Panc1 (cell line): Measurements from ENCODE around the gene FAM78A. TPM values are rescaled to one million over a fixed set of nuclear protein-coding genes. Genes with fewer than 3 reads are reported as not detected.

Experiments used
- ATAC-seq: fragments of 200-7000 bp; cut with Tn5 transposase; 2 replicates; pipeline ENCODE4 v1.9.1; 2020; ENCODE audit warnings: mild to moderate bottlenecking, moderate library complexity
- BruUV-seq: library from RNA; stranded (reverse); fragments of 400-500 nt; replicated peaks from 2 replicates; lab custom pipeline; 2021; lab: Mats Ljungman, UMichigan
- CTCF ChIA-PET: fragments of 300-600 bp; sonication (Branson Sonifier 250); formaldehyde crosslinking; loops from one replicate; lab custom pipeline; 2022; ENCODE audit warnings: antibody characterized with exemption; lab: Charles Lee
- POLR2A ChIA-PET: fragments of 300-600 bp; sonication (Branson Sonifier 250); formaldehyde crosslinking; loops from one replicate; lab custom pipeline; 2022; ENCODE audit warnings: antibody characterized with exemption; lab: Charles Lee
- DNase-seq: peaks from one replicate; pipeline ENCODE4 v3.0.0-alpha.2; 2010; ENCODE audit warnings: low read depth, low spot score
- H3K27ac ChIP-seq: 2 replicates; pipeline ENCODE4 v1.5.1; 2011; ENCODE audit warnings: mild to moderate bottlenecking, low read length, inconsistent platforms
- H3K27me3 ChIP-seq: fragments of 200-500 bp; sonication (Bioruptor generic); 2 replicates; pipeline ENCODE4 v1.6.0; 2014; ENCODE audit warnings: low read length, inconsistent platforms; ENCODE audit not compliant: control insufficient read depth, insufficient read depth
- H3K36me3 ChIP-seq: fragments of 200-500 bp; sonication (Bioruptor generic); 2 replicates; pipeline ENCODE4 v1.5.1; 2014; ENCODE audit warnings: inconsistent platforms, mild to moderate bottlenecking, low read length, moderate library complexity; ENCODE audit not compliant: control insufficient read depth, insufficient read depth
- H3K4me1 ChIP-seq: 2 replicates; pipeline ENCODE4 v1.5.1; 2011; ENCODE audit warnings: inconsistent platforms, mild to moderate bottlenecking, low read length, moderate library complexity; ENCODE audit not compliant: control insufficient read depth, insufficient read depth
- H3K4me3 ChIP-seq, 2 experiments: 2 replicates each; pipeline ENCODE4 v1.5.1; 2011 to 2012; ENCODE audit warnings: low read depth in 2 of 2, low read length in 2 of 2, mild to moderate bottlenecking in 2 of 2, inconsistent platforms in 1 of 2, moderate library complexity in 1 of 2
- H3K9me3 ChIP-seq: fragments of 200-500 bp; sonication (Bioruptor generic); 2 replicates; pipeline ENCODE4 v1.5.1; 2014; ENCODE audit warnings: low read depth, mild to moderate bottlenecking, inconsistent platforms, low read length, moderate library complexity; ENCODE audit not compliant: control insufficient read depth, insufficient read depth
- POLR2AphosphoS5 ChIP-seq: IDR thresholded peaks from 2 replicates; pipeline ENCODE4 v1.6.1; 2012; ENCODE audit warnings: mild to moderate bottlenecking, low read depth, low read length, moderate library complexity
- SIN3A ChIP-seq: IDR thresholded peaks from 2 replicates; pipeline ENCODE4 v1.6.1; 2012; ENCODE audit warnings: low read depth, mild to moderate bottlenecking, low read length, moderate library complexity, borderline replicate concordance; ENCODE audit not compliant: insufficient read depth
- TCF7L2 ChIP-seq: IDR thresholded peaks from 2 replicates; pipeline ENCODE4 v1.6.1; 2011; ENCODE audit warnings: mild to moderate bottlenecking, low read depth, low read length, inconsistent platforms
- in situ Hi-C: cut with HindIII; loops from 2 replicates; pipeline ENCODE4 v1.10.0; 2016; ENCODE audit warnings: low sequenced_read_pairs, low pct_unique_long_range_greater_than_20kb
- intact Hi-C: fragments of 100-400 bp; cut with micrococcal nuclease; formaldehyde crosslinking; loops from one replicate; pipeline ENCODE4 v1.10.0; 2022; ENCODE audit not compliant: unreplicated experiment
- total RNA-seq: library from RNA; stranded (reverse); gene quantifications from one replicate; pipeline ENCODE4 v1.2.1, GENCODE V29; 2021; ENCODE audit not compliant: unreplicated experiment
- TF ChIP-seq, protein P1 (sequence below): fragments of 450-650 bp; IDR thresholded peaks from 2 replicates; pipeline ENCODE4 v1.5.1; 2017; ENCODE audit warnings: mild to moderate bottlenecking
- TF ChIP-seq, protein P2 (sequence below), 2 experiments: IDR thresholded peaks; 2 replicates each; pipeline ENCODE4 v1.6.1; 2011 to 2012; ENCODE audit warnings: low read depth in 2 of 2, control low read depth in 1 of 2, low read length in 1 of 2, mild to moderate bottlenecking in 1 of 2, moderate library complexity in 1 of 2; ENCODE audit not compliant: insufficient read depth in 1 of 2

FAM78A gene
- total RNA-seq, 1 experiment from 2014 or later = 0.59 TPM

DNA sequence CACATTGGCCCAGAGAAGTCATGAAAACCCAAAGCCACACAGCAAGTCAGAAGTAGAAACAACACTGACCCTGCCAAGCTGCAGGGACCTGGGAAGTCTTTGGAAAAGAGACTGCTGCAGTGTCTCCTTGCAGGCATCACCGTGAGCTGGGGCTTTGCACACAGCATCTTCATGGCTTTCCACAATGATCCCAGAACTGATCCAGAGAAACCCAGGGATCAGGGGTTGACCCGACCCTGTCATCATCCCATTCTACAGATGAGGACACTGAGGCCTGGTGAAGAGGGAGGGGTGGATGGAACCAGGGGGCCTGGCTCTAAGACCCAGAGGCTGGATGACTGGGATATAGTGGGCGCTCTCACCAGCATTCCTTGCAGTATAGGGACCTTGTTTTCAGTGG is 4.3 kb upstream of the FAM78A start:
- intact Hi-C loops (no loop called here), in situ Hi-C loops (no loop called here)
- Histone ChIP-seq H3K9me3 (no peaks in the 10 kb centered on the region), H3K4me1 (no peaks in the 10 kb centered on the region), H3K4me3 (no peak overlapping the region), H3K27ac (no peak overlapping the region), H3K36me3 (no peaks in the 10 kb centered on the region), H3K27me3 (peaks cover 2% of the 10 kb centered on the region; the same call in 1 of the 2 replicates)
- CTCF ChIA-PET = no interaction called here
- TF ChIP-seq POLR2AphosphoS5 = no peak
- TF ChIP-seq, protein P1, sequence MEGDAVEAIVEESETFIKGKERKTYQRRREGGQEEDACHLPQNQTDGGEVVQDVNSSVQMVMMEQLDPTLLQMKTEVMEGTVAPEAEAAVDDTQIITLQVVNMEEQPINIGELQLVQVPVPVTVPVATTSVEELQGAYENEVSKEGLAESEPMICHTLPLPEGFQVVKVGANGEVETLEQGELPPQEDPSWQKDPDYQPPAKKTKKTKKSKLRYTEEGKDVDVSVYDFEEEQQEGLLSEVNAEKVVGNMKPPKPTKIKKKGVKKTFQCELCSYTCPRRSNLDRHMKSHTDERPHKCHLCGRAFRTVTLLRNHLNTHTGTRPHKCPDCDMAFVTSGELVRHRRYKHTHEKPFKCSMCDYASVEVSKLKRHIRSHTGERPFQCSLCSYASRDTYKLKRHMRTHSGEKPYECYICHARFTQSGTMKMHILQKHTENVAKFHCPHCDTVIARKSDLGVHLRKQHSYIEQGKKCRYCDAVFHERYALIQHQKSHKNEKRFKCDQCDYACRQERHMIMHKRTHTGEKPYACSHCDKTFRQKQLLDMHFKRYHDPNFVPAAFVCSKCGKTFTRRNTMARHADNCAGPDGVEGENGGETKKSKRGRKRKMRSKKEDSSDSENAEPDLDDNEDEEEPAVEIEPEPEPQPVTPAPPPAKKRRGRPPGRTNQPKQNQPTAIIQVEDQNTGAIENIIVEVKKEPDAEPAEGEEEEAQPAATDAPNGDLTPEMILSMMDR = no peak
- no peak for TF ChIP-seq SIN3A
- TF ChIP-seq, protein P2, sequence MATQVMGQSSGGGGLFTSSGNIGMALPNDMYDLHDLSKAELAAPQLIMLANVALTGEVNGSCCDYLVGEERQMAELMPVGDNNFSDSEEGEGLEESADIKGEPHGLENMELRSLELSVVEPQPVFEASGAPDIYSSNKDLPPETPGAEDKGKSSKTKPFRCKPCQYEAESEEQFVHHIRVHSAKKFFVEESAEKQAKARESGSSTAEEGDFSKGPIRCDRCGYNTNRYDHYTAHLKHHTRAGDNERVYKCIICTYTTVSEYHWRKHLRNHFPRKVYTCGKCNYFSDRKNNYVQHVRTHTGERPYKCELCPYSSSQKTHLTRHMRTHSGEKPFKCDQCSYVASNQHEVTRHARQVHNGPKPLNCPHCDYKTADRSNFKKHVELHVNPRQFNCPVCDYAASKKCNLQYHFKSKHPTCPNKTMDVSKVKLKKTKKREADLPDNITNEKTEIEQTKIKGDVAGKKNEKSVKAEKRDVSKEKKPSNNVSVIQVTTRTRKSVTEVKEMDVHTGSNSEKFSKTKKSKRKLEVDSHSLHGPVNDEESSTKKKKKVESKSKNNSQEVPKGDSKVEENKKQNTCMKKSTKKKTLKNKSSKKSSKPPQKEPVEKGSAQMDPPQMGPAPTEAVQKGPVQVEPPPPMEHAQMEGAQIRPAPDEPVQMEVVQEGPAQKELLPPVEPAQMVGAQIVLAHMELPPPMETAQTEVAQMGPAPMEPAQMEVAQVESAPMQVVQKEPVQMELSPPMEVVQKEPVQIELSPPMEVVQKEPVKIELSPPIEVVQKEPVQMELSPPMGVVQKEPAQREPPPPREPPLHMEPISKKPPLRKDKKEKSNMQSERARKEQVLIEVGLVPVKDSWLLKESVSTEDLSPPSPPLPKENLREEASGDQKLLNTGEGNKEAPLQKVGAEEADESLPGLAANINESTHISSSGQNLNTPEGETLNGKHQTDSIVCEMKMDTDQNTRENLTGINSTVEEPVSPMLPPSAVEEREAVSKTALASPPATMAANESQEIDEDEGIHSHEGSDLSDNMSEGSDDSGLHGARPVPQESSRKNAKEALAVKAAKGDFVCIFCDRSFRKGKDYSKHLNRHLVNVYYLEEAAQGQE (IDR thresholded peaks at IDR 0.05; ENCODE audit: insufficient read depth in 1 of 2, low read depth in 2 of 2, low read length in 1 of 2) = no peak
- TF ChIP-seq TCF7L2 = no peak
- ATAC-seq (no peak), DNase-seq (no peak)
- POLR2A ChIA-PET = no interaction called here
- no TSS peak for BruUV-seq

DNA sequence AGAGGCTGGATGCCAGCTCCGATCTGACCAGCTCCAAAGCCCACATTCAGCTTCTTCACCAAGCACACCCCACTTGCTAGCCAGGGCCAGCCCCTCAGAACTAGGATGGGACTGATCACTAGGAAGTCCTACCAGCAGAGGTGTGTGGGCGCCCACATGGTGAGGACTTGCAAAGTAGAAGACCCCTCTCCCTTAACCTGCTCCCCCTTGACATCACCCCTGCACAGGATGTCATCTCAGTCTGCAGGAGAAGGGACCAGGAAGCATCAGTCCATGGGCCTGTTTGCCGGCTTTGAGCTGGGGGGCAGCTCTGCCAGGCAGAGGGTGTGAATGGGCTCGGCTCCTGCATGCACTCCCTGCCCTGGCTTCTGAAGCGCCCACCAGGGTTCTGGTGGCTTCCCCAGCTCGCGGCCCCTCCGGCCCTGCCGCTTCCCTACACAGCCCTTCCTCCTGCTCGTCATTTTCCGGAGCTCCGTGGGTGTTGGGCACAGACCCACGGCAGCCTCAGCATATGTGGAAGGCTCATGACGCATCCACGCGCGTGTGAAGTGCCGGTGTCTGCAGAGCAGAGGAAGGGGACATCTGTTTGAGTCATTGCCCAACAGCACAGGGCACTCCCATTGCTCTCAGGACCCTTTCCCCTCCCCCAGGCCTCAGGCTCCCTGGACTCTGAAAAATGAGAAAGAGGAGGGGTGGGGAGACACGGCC is 3.7 kb upstream of the FAM78A start:
- no TSS peak for BruUV-seq

More for the DNA sequence above, 3.7 kb upstream of the FAM78A start:
- no peaks in the 10 kb centered on the region for H3K4me1 ChIP-seq
- no peak overlapping the region for H3K27ac ChIP-seq
- ChIA-PET CTCF (interaction anchor here (0.6 kb wide), 1 partner anchor 27 kb away, joined by 11 read pairs; no protein-coding TSS in a partner anchor), POLR2A (no interaction called here)
- DNase-seq = no peak
- H3K27me3 ChIP-seq = peaks cover 2% of the 10 kb centered on the region; the same call in 1 of the 2 replicates
- TF ChIP-seq, protein P2 (IDR thresholded peaks at IDR 0.05; ENCODE audit: insufficient read depth in 1 of 2, low read depth in 2 of 2, low read length in 1 of 2) = no peak
- TF ChIP-seq POLR2AphosphoS5 (no peak), SIN3A (no peak), TCF7L2 (no peak)
- TF ChIP-seq, protein P1 = no peak
- in situ Hi-C loops = no loop called here
- ATAC-seq = no peak
- H3K9me3 ChIP-seq = no peaks in the 10 kb centered on the region
- H3K36me3 ChIP-seq = no peaks in the 10 kb centered on the region
- intact Hi-C loops = no loop called here
- no peak overlapping the region for H3K4me3 ChIP-seq
